COR-L47 (cell line): Measurements from ENCODE around the gene CATSPERE.
"Not testable (repeated sequence)": the region's sequence is repeated elsewhere in the genome, so short reads cannot be mapped to it uniquely, and the experiment has no call there.

Source experiments
- DNase-seq: peaks from one replicate; lab custom pipeline; 2025; lab: John Stamatoyannopoulos, UW

The CATSPERE gene

GRCh38 chr1:244636488-244637259 is 175.6 kb downstream of the CATSPERE start:
- no peak for DNase-seq

GRCh38 chr1:244639561-244639960 is 178.5 kb downstream of the CATSPERE start:
- DNase-seq: no peak

- DNase-seq: no peak
Observed at GRCh38 chr1:244640917-244641316, 179.8 kb downstream of the CATSPERE start.

GRCh38 chr1:244642526-244642925 is 181.5 kb downstream of the CATSPERE start:
- DNase-seq: no peak

GRCh38 chr1:244642988-244643387 is 181.9 kb downstream of the CATSPERE start:
- no peak for DNase-seq

- DNase-seq: no peak
Observed at GRCh38 chr1:244645414-244645813, 184.3 kb downstream of the CATSPERE start.

GRCh38 chr1:244645890-244646289 is 184.8 kb downstream of the CATSPERE start:
- no peak for DNase-seq

GRCh38 chr1:244647819-244648218 is 186.7 kb downstream of the CATSPERE start:
- no peak for DNase-seq

- no peak for DNase-seq
Observed at GRCh38 chr1:244651956-244652622, 191.0 kb downstream of the CATSPERE start.

GRCh38 chr1:244652623-244653438 is 191.8 kb downstream of the CATSPERE start, which contains the start of gene DESI2:
Gene DESI2, plus strand, starts transcription at chr1:244653126. Its CDS starts 188 bp downstream, at chr1:244653314.
- peak; percentile 100 for DNase-seq

GRCh38 chr1:244653439-244654107 is 192.5 kb downstream of the CATSPERE start:
- DNase-seq: no peak

- DNase-seq: no peak
Observed at GRCh38 chr1:244654108-244655038, 193.3 kb downstream of the CATSPERE start.

GRCh38 chr1:244655186-244655585 is 194.1 kb downstream of the CATSPERE start:
- DNase-seq: no peak

- no peak for DNase-seq
Observed at GRCh38 chr1:244657421-244657820, 196.3 kb downstream of the CATSPERE start.

- DNase-seq: no peak
Observed at GRCh38 chr1:244659694-244660093, 198.6 kb downstream of the CATSPERE start.

GRCh38 chr1:244660595-244660994 is 199.5 kb downstream of the CATSPERE start:
- no peak for DNase-seq

- not testable (repeated sequence) for DNase-seq
Observed at GRCh38 chr1:244661569-244662312, 200.7 kb downstream of the CATSPERE start.

- DNase-seq: no peak
Observed at GRCh38 chr1:244662599-244662998, 201.5 kb downstream of the CATSPERE start.

- DNase-seq: no peak
Observed at GRCh38 chr1:244664353-244664752, 203.3 kb downstream of the CATSPERE start.

GRCh38 chr1:244665771-244666217 is 204.7 kb downstream of the CATSPERE start:
- DNase-seq: no peak
